GM21390 (cell line): ENCODE data around the gene ARHGEF7.
"Not testable (repeated sequence)": the region's sequence is repeated elsewhere in the genome, so short reads cannot be mapped to it uniquely, and the experiment has no call there.

Experiments
- ATAC-seq: cut with Tn5 transposase; IDR thresholded peaks from one replicate; pipeline ENCODE4 v1.9.1; 2021; ENCODE audit not compliant: unreplicated experiment

ARHGEF7 gene

GRCh38 chr13:111115061-111115964 is at the start of gene ARHGEF7:
Gene ARHGEF7, plus strand, starts transcription at chr13:111115310. Its CDS starts 217 bp downstream, at chr13:111115527.
- no peak for ATAC-seq

- ATAC-seq: no peak
Observed at GRCh38 chr13:111065698-111066097, 49.4 kb upstream of the ARHGEF7 start.

- no peak for ATAC-seq
Observed at GRCh38 chr13:111066544-111066943, 48.6 kb upstream of the ARHGEF7 start.

- no peak for ATAC-seq
Observed at GRCh38 chr13:111068009-111068350, 47.1 kb upstream of the ARHGEF7 start.

GRCh38 chr13:111071120-111071519 is 44.0 kb upstream of the ARHGEF7 start:
- not testable (repeated sequence) for ATAC-seq

GRCh38 chr13:111071526-111071925 is 43.6 kb upstream of the ARHGEF7 start:
- ATAC-seq: not testable (repeated sequence)

GRCh38 chr13:111074826-111075225 is 40.3 kb upstream of the ARHGEF7 start:
- no peak for ATAC-seq

GRCh38 chr13:111076155-111077013 is 38.7 kb upstream of the ARHGEF7 start:
- ATAC-seq: no peak

- no peak for ATAC-seq
Observed at GRCh38 chr13:111079375-111079774, 35.7 kb upstream of the ARHGEF7 start.

- ATAC-seq: no peak
Observed at GRCh38 chr13:111080642-111081041, 34.5 kb upstream of the ARHGEF7 start.

- no peak for ATAC-seq
Observed at GRCh38 chr13:111082240-111082639, 32.9 kb upstream of the ARHGEF7 start.

- ATAC-seq: not testable (repeated sequence)
Observed at GRCh38 chr13:111082769-111083168, 32.3 kb upstream of the ARHGEF7 start.

GRCh38 chr13:111083693-111084092 is 31.4 kb upstream of the ARHGEF7 start:
- not testable (repeated sequence) for ATAC-seq

GRCh38 chr13:111090169-111090568 is 24.9 kb upstream of the ARHGEF7 start:
- no peak for ATAC-seq

- no peak for ATAC-seq
Observed at GRCh38 chr13:111092685-111093084, 22.4 kb upstream of the ARHGEF7 start.

- no peak for ATAC-seq
Observed at GRCh38 chr13:111093136-111093535, 22.0 kb upstream of the ARHGEF7 start.

GRCh38 chr13:111093634-111094033 is 21.5 kb upstream of the ARHGEF7 start:
- no peak for ATAC-seq

GRCh38 chr13:111095031-111095840 is 19.9 kb upstream of the ARHGEF7 start:
- ATAC-seq: no peak

GRCh38 chr13:111095911-111096501 is 19.1 kb upstream of the ARHGEF7 start:
- no peak for ATAC-seq

GRCh38 chr13:111099290-111099689 is 15.8 kb upstream of the ARHGEF7 start:
- no peak for ATAC-seq

- ATAC-seq: no peak
Observed at GRCh38 chr13:111110054-111110453, 5.1 kb upstream of the ARHGEF7 start.
